ENCODE data around the gene NMT1. TPM values are rescaled to one million over a fixed set of nuclear protein-coding genes. Genes with fewer than 3 reads are reported as not detected.

Gene NMT1
- total and polyA plus RNA-seq, 2 of the 13 experiments (the other 11 are each of a cell fraction or from before 2014, with no cell fraction given): 75.7 to 142 TPM

DNA sequence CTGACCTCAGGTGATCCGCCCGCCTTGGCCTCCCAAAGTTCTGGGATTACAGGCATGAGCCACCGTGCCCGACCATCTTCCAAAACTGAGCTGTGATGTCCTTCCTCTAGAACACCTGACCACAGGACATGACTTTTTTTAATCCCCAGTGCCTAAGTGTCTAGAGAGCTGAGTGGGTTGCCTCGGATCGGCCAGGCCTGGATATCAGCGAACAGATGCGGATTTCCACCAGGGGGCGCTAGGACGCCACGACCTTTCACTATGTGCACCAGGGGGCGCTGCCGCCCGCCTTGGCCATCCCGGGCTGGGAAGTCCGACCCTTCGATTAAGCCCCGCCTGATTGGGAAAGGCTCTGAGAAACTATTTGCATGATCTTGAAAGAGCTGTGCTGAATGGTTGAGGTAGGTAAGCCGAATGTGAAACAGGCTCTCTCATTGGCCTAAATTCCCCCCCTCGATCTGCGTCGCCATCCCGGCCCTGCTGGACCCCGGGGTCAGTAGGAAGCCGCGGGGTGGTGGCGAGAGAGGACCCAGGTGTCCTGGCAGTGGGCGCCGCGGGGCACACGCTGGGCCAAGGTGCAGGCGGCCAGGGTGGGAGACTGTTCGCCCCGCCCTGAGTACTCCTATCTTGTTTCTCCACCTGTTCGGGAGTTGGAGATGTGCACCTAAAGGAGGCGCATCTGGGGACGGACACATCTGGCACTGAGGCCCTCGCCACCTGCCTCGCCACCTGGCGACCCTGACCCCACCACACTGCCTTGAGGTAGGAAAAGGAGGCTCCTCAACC is 74.3 kb downstream of the NMT1 start, which contains the start of gene ACBD4 (continued):
- TF ChIP-seq, protein P1, sequence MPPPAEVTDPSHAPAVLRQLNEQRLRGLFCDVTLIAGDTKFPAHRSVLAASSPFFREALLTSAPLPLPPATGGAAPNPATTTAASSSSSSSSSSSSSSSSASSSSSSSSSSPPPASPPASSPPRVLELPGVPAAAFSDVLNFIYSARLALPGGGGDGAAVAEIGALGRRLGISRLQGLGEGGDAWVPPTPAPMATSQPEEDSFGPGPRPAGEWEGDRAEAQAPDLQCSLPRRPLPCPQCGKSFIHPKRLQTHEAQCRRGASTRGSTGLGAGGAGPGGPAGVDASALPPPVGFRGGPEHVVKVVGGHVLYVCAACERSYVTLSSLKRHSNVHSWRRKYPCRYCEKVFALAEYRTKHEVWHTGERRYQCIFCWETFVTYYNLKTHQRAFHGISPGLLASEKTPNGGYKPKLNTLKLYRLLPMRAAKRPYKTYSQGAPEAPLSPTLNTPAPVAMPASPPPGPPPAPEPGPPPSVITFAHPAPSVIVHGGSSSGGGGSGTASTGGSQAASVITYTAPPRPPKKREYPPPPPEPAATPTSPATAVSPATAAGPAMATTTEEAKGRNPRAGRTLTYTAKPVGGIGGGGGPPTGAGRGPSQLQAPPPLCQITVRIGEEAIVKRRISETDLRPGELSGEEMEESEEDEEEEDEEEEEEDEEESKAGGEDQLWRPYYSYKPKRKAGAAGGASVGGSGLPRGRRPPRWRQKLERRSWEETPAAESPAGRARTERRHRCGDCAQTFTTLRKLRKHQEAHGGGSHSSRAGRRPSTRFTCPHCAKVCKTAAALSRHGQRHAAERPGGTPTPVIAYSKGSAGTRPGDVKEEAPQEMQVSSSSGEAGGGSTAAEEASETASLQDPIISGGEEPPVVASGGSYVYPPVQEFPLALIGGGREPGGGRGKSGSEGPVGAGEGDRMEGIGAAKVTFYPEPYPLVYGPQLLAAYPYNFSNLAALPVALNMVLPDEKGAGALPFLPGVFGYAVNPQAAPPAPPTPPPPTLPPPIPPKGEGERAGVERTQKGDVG (CRISPR knock-in tag; IDR thresholded peaks at IDR 0.05; ENCODE audit: borderline replicate concordance): peak; percentile 89
- TF ChIP-seq KLF16 (CRISPR knock-in tag; IDR thresholded peaks at IDR 0.05) (peak in 1 of 2 experiments; percentile 90; a peak in 1 of 4 replicates), ATF7-NPFF (CRISPR knock-in tag; IDR thresholded peaks at IDR 0.05; ENCODE audit: low read depth) (peak; percentile 87), ZNF34 (CRISPR knock-in tag; IDR thresholded peaks at IDR 0.05; ENCODE audit: borderline replicate concordance) (0 out of 2 replicates have a peak, but pooled peaks have one; percentile 53), FOXA1 (IDR thresholded peaks at IDR 0.05) (no peak), FOXA1 (CRISPR knock-in tag; IDR thresholded peaks at IDR 0.05) (no peak), AGO1 (IDR thresholded peaks at IDR 0.05; ENCODE audit: low read depth, low read length, poor library complexity, severe bottlenecking) (peak; percentile 86), ARID2 (CRISPR knock-in tag; IDR thresholded peaks at IDR 0.05; ENCODE audit: borderline replicate concordance) (peak; percentile 71; the same call in 1 of the 2 replicates), ZNF547 (CRISPR knock-in tag; IDR thresholded peaks at IDR 0.05) (peak; percentile 94), ETV5 (CRISPR knock-in tag; IDR thresholded peaks at IDR 0.05; ENCODE audit: borderline replicate concordance) (peak; percentile 55), SPEN (CRISPR knock-in tag; IDR thresholded peaks at IDR 0.05; ENCODE audit: low read depth) (peak; percentile 92), KDM6A (CRISPR knock-in tag; IDR thresholded peaks at IDR 0.05; ENCODE audit: low read depth) (no peak), RXRB (CRISPR knock-in tag; IDR thresholded peaks at IDR 0.05; ENCODE audit: borderline replicate concordance) (peak; percentile 86), ZNF484 (CRISPR knock-in tag; IDR thresholded peaks at IDR 0.05; ENCODE audit: borderline replicate concordance, low read depth) (no peak), ZNF564 (CRISPR knock-in tag; IDR thresholded peaks at IDR 0.05) (peak; percentile 66; the same call in 1 of the 2 replicates), IRX3 (CRISPR knock-in tag; IDR thresholded peaks at IDR 0.05; ENCODE audit: borderline replicate concordance, low read depth) (peak; percentile 42; the same call in 1 of the 2 replicates), ARNTL (CRISPR knock-in tag; IDR thresholded peaks at IDR 0.05) (peak; percentile 51; the same call in 1 of the 2 replicates), ZBTB8A (CRISPR knock-in tag; IDR thresholded peaks at IDR 0.05; ENCODE audit: borderline replicate concordance, low read depth) (no peak; the same call in 1 of the 2 replicates), ZNF713 (CRISPR knock-in tag; IDR thresholded peaks at IDR 0.05) (0 out of 2 replicates have a peak, but pooled peaks have one; percentile 32), U2AF1 (optimal IDR thresholded peaks at IDR 0.05; ENCODE audit: low read depth, low read length) (peak; percentile 62), ZSCAN9 (CRISPR knock-in tag; IDR thresholded peaks at IDR 0.05; ENCODE audit: borderline replicate concordance) (peak; percentile 69; the same call in 1 of the 2 replicates)
- TF ChIP-seq, protein P2, sequence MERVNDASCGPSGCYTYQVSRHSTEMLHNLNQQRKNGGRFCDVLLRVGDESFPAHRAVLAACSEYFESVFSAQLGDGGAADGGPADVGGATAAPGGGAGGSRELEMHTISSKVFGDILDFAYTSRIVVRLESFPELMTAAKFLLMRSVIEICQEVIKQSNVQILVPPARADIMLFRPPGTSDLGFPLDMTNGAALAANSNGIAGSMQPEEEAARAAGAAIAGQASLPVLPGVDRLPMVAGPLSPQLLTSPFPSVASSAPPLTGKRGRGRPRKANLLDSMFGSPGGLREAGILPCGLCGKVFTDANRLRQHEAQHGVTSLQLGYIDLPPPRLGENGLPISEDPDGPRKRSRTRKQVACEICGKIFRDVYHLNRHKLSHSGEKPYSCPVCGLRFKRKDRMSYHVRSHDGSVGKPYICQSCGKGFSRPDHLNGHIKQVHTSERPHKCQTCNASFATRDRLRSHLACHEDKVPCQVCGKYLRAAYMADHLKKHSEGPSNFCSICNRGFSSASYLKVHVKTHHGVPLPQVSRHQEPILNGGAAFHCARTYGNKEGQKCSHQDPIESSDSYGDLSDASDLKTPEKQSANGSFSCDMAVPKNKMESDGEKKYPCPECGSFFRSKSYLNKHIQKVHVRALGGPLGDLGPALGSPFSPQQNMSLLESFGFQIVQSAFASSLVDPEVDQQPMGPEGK (CRISPR knock-in tag; IDR thresholded peaks at IDR 0.05): peak; percentile 38
- TF ChIP-seq, protein P3, sequence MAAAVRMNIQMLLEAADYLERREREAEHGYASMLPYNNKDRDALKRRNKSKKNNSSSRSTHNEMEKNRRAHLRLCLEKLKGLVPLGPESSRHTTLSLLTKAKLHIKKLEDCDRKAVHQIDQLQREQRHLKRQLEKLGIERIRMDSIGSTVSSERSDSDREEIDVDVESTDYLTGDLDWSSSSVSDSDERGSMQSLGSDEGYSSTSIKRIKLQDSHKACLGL (CRISPR knock-in tag; IDR thresholded peaks at IDR 0.05): peak; percentile 47
- TF ChIP-seq, protein P4, sequence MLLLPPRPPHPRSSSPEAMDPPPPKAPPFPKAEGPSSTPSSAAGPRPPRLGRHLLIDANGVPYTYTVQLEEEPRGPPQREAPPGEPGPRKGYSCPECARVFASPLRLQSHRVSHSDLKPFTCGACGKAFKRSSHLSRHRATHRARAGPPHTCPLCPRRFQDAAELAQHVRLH (CRISPR knock-in tag; IDR thresholded peaks at IDR 0.05; ENCODE audit: borderline replicate concordance, low read depth): peak; percentile 99

Measured in HepG2 (cell line).